Pancreas (tissue), 8 donors: ENCODE measurements around the gene TREH. TPM values are rescaled to one million over a fixed set of nuclear protein-coding genes. Genes with fewer than 3 reads are reported as not detected.

Source experiments
- microRNA-seq, 2 donors: library from miRNA; unstranded; fragments of <30 nt; microRNA quantifications; one replicate each; pipeline versions ENCODE4 to v1.1.0, GENCODE V29; 2019 to 2020
- polyA plus RNA-seq, 2 donors: library from polyadenylated mRNA; stranded (reverse); fragments of 200-250 nt; gene quantifications; one replicate each; pipeline ENCODE4 v1.2.3, GENCODE V29; 2013
- total RNA-seq, 6 donors: library from RNA; stranded (reverse); fragmentation: NEBNext Ultra II Directional in 4 of 6; extraction: Animal tissue kit (Norgen Biotek cat#: 25700) in 4 of 6; gene quantifications; one replicate each; pipeline versions ENCODE4 v1.2.1 to v1.2.4, GENCODE V29; 2021 to 2023
- donor health status: healthy with polysubstance abuse.
- donor health status: DM: no; HTN: no; CAD: no; lungs with moderate emphysema.
- donor health status: DM: no; HTN: no; CAD: no.
- donor health status: Bipolar disorder and iron deficiency.
- donor health status: DM: yes; HTN: yes; CAD: no.
- donor health status: DM: no; HTN: no; CAD: no.
- donor health status: DM: no; HTN: no; CAD: no.
- donor health status: DM: yes; HTN: yes; CAD: no.

TREH gene
- total and polyA plus RNA-seq, 8 donors: 0.14 to 4.7 (median 1.0) TPM

Small RNA genes lying within 50 kb of the gene (microRNA-seq; reads per million reads assigned to microRNA genes)
- gene MIR6716: 0 to 0.77 reads per million in 2 donors

Other genes starting within 250 kb of the TREH start
- gene KMT2A, start 243.2 kb downstream of the TREH start, total RNA-seq: 10 to 100 TPM; 31.1 to 46.3 (median 36.6) TPM
- 10 to 100 TPM; 13.9 to 14.1 TPM for gene KMT2A, start 243.2 kb downstream of the TREH start, polyA plus RNA-seq
- gene TTC36, start 152.2 kb downstream of the TREH start, total RNA-seq: under 1 TPM; 0.64 to 0.92 (median 0.77) TPM
- under 1 TPM in 1 of 2 donors, not detected in 1; 0.72 TPM for gene TTC36, start 152.2 kb downstream of the TREH start, polyA plus RNA-seq
- gene TMEM25, start 148.5 kb downstream of the TREH start, total RNA-seq: 10 to 100 TPM; 12.2 to 18.6 (median 14.4) TPM
- 10 to 100 TPM; 17.4 to 24.9 TPM for gene TMEM25, start 148.5 kb downstream of the TREH start, polyA plus RNA-seq
- gene IFT46, start 113.7 kb downstream of the TREH start, total RNA-seq: 10 to 100 TPM in 3 of 6 donors, 1 to 10 TPM in 3; 5.7 to 12.4 (median 9.8) TPM
- 10 to 100 TPM; 14.4 to 28.2 TPM for gene IFT46, start 113.7 kb downstream of the TREH start, polyA plus RNA-seq
- gene ARCN1, start 107.2 kb downstream of the TREH start, total RNA-seq: 100 to 1,000 TPM in 1 of 6 donors, 10 to 100 TPM in 5; 77.0 to 105 (median 92.6) TPM
- 10 to 100 TPM; 39.8 to 67.3 TPM for gene ARCN1, start 107.2 kb downstream of the TREH start, polyA plus RNA-seq
- 10 to 100 TPM; 29.3 to 66.6 (median 41.0) TPM for gene PHLDB1, start 72.0 kb downstream of the TREH start, total RNA-seq
- gene PHLDB1, start 72.0 kb downstream of the TREH start, polyA plus RNA-seq: 100 to 1,000 TPM; 152 to 153 TPM
- 10 to 100 TPM; 38.3 to 74.2 (median 54.9) TPM for gene DDX6, start 111.5 kb upstream of the TREH start, total RNA-seq
- 10 to 100 TPM; 16.1 to 20.8 TPM for gene DDX6, start 111.5 kb upstream of the TREH start, polyA plus RNA-seq
- under 1 TPM; 0.06 to 0.20 (median 0.12) TPM for gene CXCR5, start 204.2 kb upstream of the TREH start, total RNA-seq
- gene CXCR5, start 204.2 kb upstream of the TREH start, polyA plus RNA-seq: under 1 TPM; 0.11 to 0.19 TPM
- 10 to 100 TPM; 15.2 to 40.8 (median 23.3) TPM for gene BCL9L, start 246.3 kb upstream of the TREH start, total RNA-seq
- gene BCL9L, start 246.3 kb upstream of the TREH start, polyA plus RNA-seq: 10 to 100 TPM in 1 of 2 donors, 1 to 10 TPM in 1; 6.5 to 31.4 TPM